H9 (cell line): Measurements from ENCODE around the gene SHISA9. TPM values are rescaled to one million over a fixed set of nuclear protein-coding genes. Genes with fewer than 3 reads are reported as not detected.

Experiments
- DNase-seq: peaks from one replicate; pipeline ENCODE4 v3.0.0-alpha.2; 2017
- H2AFZ ChIP-seq: one replicate; pipeline ENCODE4 v1.6.1; 2013; ENCODE audit warnings: mild to moderate bottlenecking, low read length, control low read depth, moderate library complexity
- H2AK5ac ChIP-seq: 2 replicates; pipeline ENCODE4 v1.6.1; 2013; ENCODE audit warnings: low read length, control low read depth, mixed read lengths; ENCODE audit not compliant: insufficient read length
- H2BK120ac ChIP-seq: one replicate; pipeline ENCODE4 v1.6.1; 2013; ENCODE audit warnings: low read depth, mild to moderate bottlenecking, low read length, control low read depth, inconsistent platforms; ENCODE audit not compliant: poor library complexity, severe bottlenecking
- H2BK12ac ChIP-seq: 2 replicates; pipeline ENCODE4 v1.6.1; 2013; ENCODE audit warnings: low read length, control low read depth, mixed read lengths, low read depth; ENCODE audit not compliant: insufficient read length
- H2BK15ac ChIP-seq: 2 replicates; pipeline ENCODE4 v1.6.1; 2013; ENCODE audit warnings: low read depth, low read length, control low read depth
- H2BK20ac ChIP-seq: one replicate; pipeline ENCODE4 v1.6.1; 2013; ENCODE audit warnings: low read depth, mild to moderate bottlenecking, low read length, control low read depth, inconsistent platforms; ENCODE audit not compliant: poor library complexity, severe bottlenecking
- H2BK5ac ChIP-seq: 2 replicates; pipeline ENCODE4 v1.6.1; 2013; ENCODE audit warnings: low read length, control low read depth, mixed read lengths; ENCODE audit not compliant: insufficient read length
- H3K14ac ChIP-seq: 2 replicates; pipeline ENCODE4 v1.6.1; 2013; ENCODE audit warnings: low read length, control low read depth; ENCODE audit not compliant: insufficient read depth
- H3K18ac ChIP-seq: 2 replicates; pipeline ENCODE4 v1.6.1; 2013; ENCODE audit warnings: low read depth, mild to moderate bottlenecking, mixed read lengths, low read length, control low read depth; ENCODE audit not compliant: insufficient read length
- H3K23ac ChIP-seq: 2 replicates; pipeline ENCODE4 v1.6.1; 2013; ENCODE audit warnings: low read length, control low read depth, mixed read lengths, low read depth; ENCODE audit not compliant: insufficient read length
- H3K23me2 ChIP-seq: 2 replicates; pipeline ENCODE4 v1.6.1; 2013; ENCODE audit warnings: low read depth, mild to moderate bottlenecking, mixed read lengths, low read length, control low read depth; ENCODE audit not compliant: insufficient read length, poor library complexity, severe bottlenecking
- H3K27ac ChIP-seq: 2 replicates; pipeline ENCODE4 v1.5.1; 2013; ENCODE audit warnings: low read length, control low read depth, mixed read lengths, low read depth; ENCODE audit not compliant: insufficient read length
- H3K27me3 ChIP-seq: 2 replicates; pipeline ENCODE4 v1.6.1; 2013; ENCODE audit warnings: low read length, control low read depth, inconsistent platforms; ENCODE audit not compliant: insufficient read depth
- H3K4ac ChIP-seq: 2 replicates; pipeline ENCODE4 v1.6.1; 2013; ENCODE audit warnings: low read depth, mild to moderate bottlenecking, control low read depth, inconsistent platforms, low read length, moderate library complexity
- H3K4me1 ChIP-seq: 2 replicates; pipeline ENCODE4 v1.6.1; 2013; ENCODE audit warnings: low read length, control low read depth, inconsistent platforms; ENCODE audit not compliant: insufficient read depth
- H3K4me2 ChIP-seq: 2 replicates; pipeline ENCODE4 v1.6.1; 2013; ENCODE audit warnings: low read length, control low read depth, mixed read lengths; ENCODE audit not compliant: insufficient read length, insufficient read depth
- H3K56ac ChIP-seq: 2 replicates; pipeline ENCODE4 v1.6.1; 2013; ENCODE audit warnings: low read depth, mild to moderate bottlenecking, mixed read lengths, low read length, control low read depth; ENCODE audit not compliant: insufficient read length
- H3K79me1 ChIP-seq: 2 replicates; pipeline ENCODE4 v1.6.1; 2013; ENCODE audit warnings: low read depth, mild to moderate bottlenecking, moderate library complexity, low read length, control low read depth, inconsistent platforms; ENCODE audit not compliant: insufficient read depth, poor library complexity, severe bottlenecking
- H3K79me2 ChIP-seq: 2 replicates; pipeline ENCODE4 v1.6.1; 2013; ENCODE audit warnings: low read length, control low read depth, inconsistent platforms; ENCODE audit not compliant: insufficient read depth
- H3K9ac ChIP-seq: 2 replicates; pipeline ENCODE4 v1.6.1; 2013; ENCODE audit warnings: low read length, control low read depth, mixed read lengths; ENCODE audit not compliant: insufficient read length; ENCODE audit errors: extremely low read depth
- H3K9me3 ChIP-seq: one replicate; pipeline ENCODE4 v1.6.1; 2013; ENCODE audit warnings: low read depth, low read length, inconsistent platforms; ENCODE audit not compliant: control insufficient read depth
- H3T11ph ChIP-seq: one replicate; pipeline ENCODE4 v1.6.1; 2013; ENCODE audit warnings: mild to moderate bottlenecking, low read length, control low read depth, inconsistent platforms
- H4K20me1 ChIP-seq: one replicate; pipeline ENCODE4 v1.6.1; 2013; ENCODE audit not compliant: control insufficient read depth, insufficient read length, insufficient read depth
- H4K5ac ChIP-seq: 2 replicates; pipeline ENCODE4 v1.6.1; 2013; ENCODE audit warnings: low read depth, mild to moderate bottlenecking, mixed read lengths, low read length, control low read depth; ENCODE audit not compliant: insufficient read length
- H4K8ac ChIP-seq: replicated peaks from 2 replicates; pipeline ENCODE4 v1.6.1; 2013; ENCODE audit warnings: low read length, control low read depth, mixed read lengths, low read depth; ENCODE audit not compliant: insufficient read length
- H4K91ac ChIP-seq: 2 replicates; pipeline ENCODE4 v1.6.1; 2013; ENCODE audit warnings: low read depth, mild to moderate bottlenecking, moderate library complexity, mixed read lengths, low read length, control low read depth; ENCODE audit not compliant: insufficient read length
- H3K27ac Mint-ChIP-seq, 3 experiments: 2 replicates in 2 of 3; 3 replicates in 1 of 3; pipeline ENCODE4 v1.8.0; 2020 to 2021; ENCODE audit warnings: mixed read lengths in 3 of 3, mild to moderate bottlenecking in 1 of 3, moderate library complexity in 1 of 3
- H3K27me3 Mint-ChIP-seq: 2 replicates; pipeline ENCODE4 v1.8.0; 2021; ENCODE audit warnings: low read depth, mild to moderate bottlenecking, moderate library complexity, mixed read lengths
- H3K36me3 Mint-ChIP-seq, 3 experiments: 2 replicates in 2 of 3; 3 replicates in 1 of 3; pipeline ENCODE4 v1.8.0; 2020 to 2021; ENCODE audit warnings: low read depth in 3 of 3, mixed read lengths in 3 of 3; ENCODE audit not compliant: insufficient read depth in 1 of 3
- H3K4me1 Mint-ChIP-seq, 2 experiments: 2 replicates each; pipeline ENCODE4 v1.8.0; 2020; ENCODE audit warnings: mixed read lengths in 2 of 2
- H3K4me3 Mint-ChIP-seq, 2 experiments: 2 replicates in 1 of 2; 3 replicates in 1 of 2; pipeline ENCODE4 v1.8.0; 2020 to 2021; ENCODE audit warnings: mild to moderate bottlenecking in 2 of 2, mixed read lengths in 2 of 2, moderate library complexity in 1 of 2
- H3K9me3 Mint-ChIP-seq, 2 experiments: 2 replicates in 1 of 2; 3 replicates in 1 of 2; pipeline ENCODE4 v1.8.0; 2020; ENCODE audit warnings: mild to moderate bottlenecking in 2 of 2, mixed read lengths in 2 of 2, moderate library complexity in 1 of 2
- CTCF ChIP-seq: fragments of 200-600 bp; sonication (generic); conservative IDR thresholded peaks from 3 replicates; pipeline ENCODE4 v1.8.0; 2021; ENCODE audit warnings: antibody characterized with exemption, mild to moderate bottlenecking
- WGBS: extraction: QIAGEN DNeasy Blood & Tissue Kit; methylation state at CpG from one replicate; pipeline ENCODE4 v1.1.7; 2013; ENCODE audit warnings: missing lambda C conversion rate, low lambda C conversion rate, mixed read lengths; ENCODE audit not compliant: insufficient read length; ENCODE audit errors: extremely low coverage; 5-methylcytosine and 5-hydroxymethylcytosine counted together
- total RNA-seq: library from RNA; stranded (reverse); gene quantifications from 2 replicates; pipeline ENCODE4 v1.2.1, GENCODE V29; 2021

Gene SHISA9
- total RNA-seq, 1 experiment from 2014 or later = 7.0 TPM

- Histone ChIP-seq H3K4me1 (0 out of 2 replicates have a peak, but pooled peaks cover 2% of the 10 kb centered on the region), H3K27me3 (no peaks in the 10 kb centered on the region), H2AK5ac (no peak overlapping the region), H3T11ph (no peak overlapping the region), H3K14ac (no peak overlapping the region), H3K27ac (no peak overlapping the region), H3K4ac (no peak overlapping the region), H2BK15ac (no peak overlapping the region), H3K9me3 (no peaks in the 10 kb centered on the region), H2BK12ac (no peak overlapping the region), H4K8ac (no peak overlapping the region), H3K79me1 (no peaks in the 10 kb centered on the region), H3K4me2 (no peak overlapping the region), H4K5ac (no peak overlapping the region), H2BK120ac (no peak overlapping the region), H3K23ac (no peak overlapping the region), H3K9ac (no peak overlapping the region), H3K18ac (no peak overlapping the region), H2BK20ac (no peak overlapping the region), H3K23me2 (no peaks in the 10 kb centered on the region), H2BK5ac (no peak overlapping the region), H3K56ac (no peak overlapping the region), H4K91ac (no peak overlapping the region), H4K20me1 (no peaks in the 10 kb centered on the region), H2AFZ (no peak overlapping the region), H3K79me2 (no peaks in the 10 kb centered on the region)
- Mint-ChIP-seq H3K9me3 (no peaks in the 10 kb centered on the region), H3K27ac (no peak overlapping the region), H3K27me3 (no peaks in the 10 kb centered on the region; the same call in 1 of the 2 replicates), H3K4me3 (no peak overlapping the region), H3K4me1 (peaks cover 6 to 8% of the 10 kb centered on the region in 2 experiments), H3K36me3 (peaks cover 0 to 5% (median 0%) of the 10 kb centered on the region in 3 experiments; a peak in 2 of 7 replicates)
- no peak for DNase-seq
- TF ChIP-seq CTCF = no peak
- no CpG with 5 or more reads among the region's 4 CpGs for WGBS
Observed at GRCh38 chr16:12930881-12931280, 29.5 kb downstream of the SHISA9 start.
